HT-29 (cell line): ENCODE measurements around the gene TCERG1L. TPM values are rescaled to one million over a fixed set of nuclear protein-coding genes. Genes with fewer than 3 reads are reported as not detected.
"Not testable (repeated sequence)": the region's sequence is repeated elsewhere in the genome, so short reads cannot be mapped to it uniquely, and the experiment has no call there.

Experiments used
- DNase-seq: peaks from one replicate; pipeline ENCODE4 v3.0.0-alpha.2; 2015; ENCODE audit warnings: low spot score
- total RNA-seq: library from RNA; depleted of rRNA; stranded (reverse); fragments of >200 nt; shearing (Covaris generic); gene quantifications from 2 replicates; pipeline ENCODE4 v1.2.3, GENCODE V29; 2014

TCERG1L gene
- total RNA-seq, 1 experiment from 2014 or later: not detected

GRCh38 chr10:131249238-131249954 lies 62.1 kb downstream of the TCERG1L start:
- DNase-seq: no peak

- no peak for DNase-seq
Measured at GRCh38 chr10:131248376-131249165, 63.0 kb downstream of the TCERG1L start.

- DNase-seq: no peak
Measured at GRCh38 chr10:131247873-131248272, 63.6 kb downstream of the TCERG1L start.

GRCh38 chr10:131246775-131247174 lies 64.7 kb downstream of the TCERG1L start:
- DNase-seq: no peak

- no peak for DNase-seq
Measured at GRCh38 chr10:131246089-131246488, 65.4 kb downstream of the TCERG1L start.

- DNase-seq: no peak
Measured at GRCh38 chr10:131245475-131246059, 66.0 kb downstream of the TCERG1L start.

GRCh38 chr10:131244836-131245235 lies 66.7 kb downstream of the TCERG1L start:
- no peak for DNase-seq

- no peak for DNase-seq
Measured at GRCh38 chr10:131243076-131243475, 68.4 kb downstream of the TCERG1L start.

GRCh38 chr10:131242007-131242406 lies 69.5 kb downstream of the TCERG1L start:
- peak; percentile 57 for DNase-seq

GRCh38 chr10:131240691-131241090 lies 70.8 kb downstream of the TCERG1L start:
- DNase-seq: no peak

- no peak for DNase-seq
Measured at GRCh38 chr10:131239926-131240325, 71.6 kb downstream of the TCERG1L start.

- DNase-seq: no peak
Measured at GRCh38 chr10:131239450-131239849, 72.1 kb downstream of the TCERG1L start.

GRCh38 chr10:131238669-131239280 lies 72.7 kb downstream of the TCERG1L start:
- no peak for DNase-seq

- DNase-seq: no peak
Measured at GRCh38 chr10:131237991-131238651, 73.4 kb downstream of the TCERG1L start.

- DNase-seq: not testable (repeated sequence)
Measured at GRCh38 chr10:131234606-131235005, 76.9 kb downstream of the TCERG1L start.

- no peak for DNase-seq
Measured at GRCh38 chr10:131233611-131234258, 77.8 kb downstream of the TCERG1L start.

GRCh38 chr10:131231965-131232541 lies 79.5 kb downstream of the TCERG1L start:
- DNase-seq: no peak

GRCh38 chr10:131231323-131231964 lies 80.1 kb downstream of the TCERG1L start:
- no peak for DNase-seq

GRCh38 chr10:131230641-131231322 lies 80.7 kb downstream of the TCERG1L start:
- DNase-seq: no peak

- DNase-seq: no peak
Measured at GRCh38 chr10:131230166-131230565, 81.4 kb downstream of the TCERG1L start.
